ENCODE results near the gene LMX1B.

Gene LMX1B

GRCh38 chr9:126584611-126585010 lies 29.1 kb upstream of the LMX1B start:
- Histone ChIP-seq H3F3A (ENCODE audit: insufficient read depth) (no peaks in the 10 kb centered on the region), H3K4me2 (ENCODE audit: low read depth, low read length, poor library complexity, severe bottlenecking) (no peak overlapping the region), H2AFZ (ENCODE audit: low read depth, low read length, severe bottlenecking) (no peak overlapping the region), H3K36me3 (ENCODE audit: low read length) (no peaks in the 10 kb centered on the region), H3K27me3 (ENCODE audit: low read length) (no peaks in the 10 kb centered on the region), H3K9me3 (ENCODE audit: insufficient read depth, low read length) (no peaks in the 10 kb centered on the region), H3K9ac (ENCODE audit: low read length) (no peak overlapping the region), H3K27ac (ENCODE audit: low read depth, low read length) (no peak overlapping the region), H3K79me2 (ENCODE audit: insufficient read depth, low read length) (no peaks in the 10 kb centered on the region), H4K20me1 (ENCODE audit: low read depth, low read length) (no peaks in the 10 kb centered on the region), H3K9me2 (replicated peaks; ENCODE audit: insufficient read depth, low read length) (no peaks in the 10 kb centered on the region), H3K4me3 (ENCODE audit: insufficient read depth, low read length, poor library complexity, severe bottlenecking) (no peak overlapping the region)
- TF ChIP-seq EZH2phosphoT487 (conservative IDR thresholded peaks at IDR 0.05; ENCODE audit: low read length) (no peak), CTCF (IDR thresholded peaks at IDR 0.05; ENCODE audit: insufficient read depth, low read length, poor library complexity, severe bottlenecking) (no peak)

GRCh38 chr9:126586236-126586635 lies 27.5 kb upstream of the LMX1B start:
- H3K9ac ChIP-seq (ENCODE audit: low read length), result no peak overlapping the region
- TF ChIP-seq CTCF (IDR thresholded peaks at IDR 0.05; ENCODE audit: insufficient read depth, low read length, poor library complexity, severe bottlenecking), result no peak
- no peak for TF ChIP-seq EZH2phosphoT487 (conservative IDR thresholded peaks at IDR 0.05; ENCODE audit: low read length)
- H2AFZ ChIP-seq (ENCODE audit: low read depth, low read length, severe bottlenecking), result no peak overlapping the region
- H4K20me1 ChIP-seq (ENCODE audit: low read depth, low read length), result no peaks in the 10 kb centered on the region
- H3K9me3 ChIP-seq (ENCODE audit: insufficient read depth, low read length), result no peaks in the 10 kb centered on the region
- no peaks in the 10 kb centered on the region for H3K79me2 ChIP-seq (ENCODE audit: insufficient read depth, low read length)
- H3K27ac ChIP-seq (ENCODE audit: low read depth, low read length), result no peak overlapping the region
- no peaks in the 10 kb centered on the region for H3K27me3 ChIP-seq (ENCODE audit: low read length)
- H3K4me3 ChIP-seq (ENCODE audit: insufficient read depth, low read length, poor library complexity, severe bottlenecking), result no peak overlapping the region
- H3K4me2 ChIP-seq (ENCODE audit: low read depth, low read length, poor library complexity, severe bottlenecking), result no peak overlapping the region
- H3F3A ChIP-seq (ENCODE audit: insufficient read depth), result no peaks in the 10 kb centered on the region
- H3K9me2 ChIP-seq (replicated peaks; ENCODE audit: insufficient read depth, low read length), result no peaks in the 10 kb centered on the region
- no peaks in the 10 kb centered on the region for H3K36me3 ChIP-seq (ENCODE audit: low read length)

GRCh38 chr9:126587187-126588185 lies 26.2 kb upstream of the LMX1B start:
- Histone ChIP-seq H3K9ac (ENCODE audit: low read length) (no peak overlapping the region), H3F3A (ENCODE audit: insufficient read depth) (no peaks in the 10 kb centered on the region), H3K4me2 (ENCODE audit: low read depth, low read length, poor library complexity, severe bottlenecking) (no peak overlapping the region), H3K9me3 (ENCODE audit: insufficient read depth, low read length) (no peaks in the 10 kb centered on the region), H3K9me2 (replicated peaks; ENCODE audit: insufficient read depth, low read length) (no peaks in the 10 kb centered on the region), H3K79me2 (ENCODE audit: insufficient read depth, low read length) (no peaks in the 10 kb centered on the region), H3K4me3 (ENCODE audit: insufficient read depth, low read length, poor library complexity, severe bottlenecking) (no peak overlapping the region), H3K27me3 (ENCODE audit: low read length) (no peaks in the 10 kb centered on the region), H2AFZ (ENCODE audit: low read depth, low read length, severe bottlenecking) (no peak overlapping the region), H3K27ac (ENCODE audit: low read depth, low read length) (no peak overlapping the region), H3K36me3 (ENCODE audit: low read length) (no peaks in the 10 kb centered on the region), H4K20me1 (ENCODE audit: low read depth, low read length) (no peaks in the 10 kb centered on the region)
- TF ChIP-seq EZH2phosphoT487 (conservative IDR thresholded peaks at IDR 0.05; ENCODE audit: low read length), result no peak
- no peak for TF ChIP-seq CTCF (IDR thresholded peaks at IDR 0.05; ENCODE audit: insufficient read depth, low read length, poor library complexity, severe bottlenecking)

All from SU-DHL-6 (cell line).